GM18499 (cell line): ENCODE results near the gene TBC1D32.
"Not testable (repeated sequence)": the region's sequence is repeated elsewhere in the genome, so short reads cannot be mapped to it uniquely, and the experiment has no call there.

Experiments used
- ATAC-seq: cut with Tn5 transposase; IDR thresholded peaks from one replicate; pipeline ENCODE4 v1.9.1; 2021; ENCODE audit warnings: moderate number of reproducible peaks; ENCODE audit not compliant: insufficient read depth, unreplicated experiment

Gene TBC1D32

GRCh38 chr6:121330516-121330915, 3.8 kb downstream of the TBC1D32 start:
- no peak for ATAC-seq

DNA sequence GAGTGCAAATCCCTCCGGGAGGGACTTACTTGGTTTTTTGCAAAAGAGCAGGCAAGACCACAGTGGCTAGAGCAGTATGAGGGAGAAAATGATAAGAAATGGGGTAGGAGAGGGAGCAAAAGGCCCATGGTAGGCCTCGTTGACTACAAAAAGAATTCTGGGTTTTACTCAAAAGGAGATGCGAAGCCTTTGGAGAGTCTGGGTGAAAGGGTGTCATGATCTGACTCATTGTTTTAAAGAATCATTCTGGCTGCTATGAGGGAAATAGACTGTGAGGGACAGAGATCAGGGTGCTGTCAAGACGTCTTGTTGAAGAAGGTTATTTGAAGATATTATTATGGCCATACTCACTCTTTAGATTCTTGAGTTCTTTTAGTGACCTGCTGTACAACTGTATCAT, 13.0 kb downstream of the TBC1D32 start:
- ATAC-seq: no peak

DNA sequence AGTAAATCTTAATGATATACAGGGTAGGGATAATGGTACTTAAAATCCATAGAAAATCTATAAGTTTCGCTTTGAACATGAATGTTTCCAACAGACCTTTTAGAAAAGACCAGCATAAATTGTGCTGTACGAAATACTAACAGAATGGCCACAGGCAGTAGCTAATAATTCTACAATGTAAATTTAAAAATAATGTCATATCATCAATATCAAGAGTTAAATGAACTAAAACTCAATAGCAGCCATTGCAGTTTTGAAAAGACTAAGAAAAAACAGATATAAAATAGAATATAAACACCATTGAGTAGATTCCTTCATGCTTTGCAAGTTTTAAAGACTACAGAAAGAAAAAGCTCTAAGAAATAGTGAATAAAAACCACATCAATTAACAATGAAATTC, 14.7 kb downstream of the TBC1D32 start:
- no peak for ATAC-seq

GRCh38 chr6:121319112-121319553, 15.1 kb downstream of the TBC1D32 start:
- ATAC-seq: no peak

DNA sequence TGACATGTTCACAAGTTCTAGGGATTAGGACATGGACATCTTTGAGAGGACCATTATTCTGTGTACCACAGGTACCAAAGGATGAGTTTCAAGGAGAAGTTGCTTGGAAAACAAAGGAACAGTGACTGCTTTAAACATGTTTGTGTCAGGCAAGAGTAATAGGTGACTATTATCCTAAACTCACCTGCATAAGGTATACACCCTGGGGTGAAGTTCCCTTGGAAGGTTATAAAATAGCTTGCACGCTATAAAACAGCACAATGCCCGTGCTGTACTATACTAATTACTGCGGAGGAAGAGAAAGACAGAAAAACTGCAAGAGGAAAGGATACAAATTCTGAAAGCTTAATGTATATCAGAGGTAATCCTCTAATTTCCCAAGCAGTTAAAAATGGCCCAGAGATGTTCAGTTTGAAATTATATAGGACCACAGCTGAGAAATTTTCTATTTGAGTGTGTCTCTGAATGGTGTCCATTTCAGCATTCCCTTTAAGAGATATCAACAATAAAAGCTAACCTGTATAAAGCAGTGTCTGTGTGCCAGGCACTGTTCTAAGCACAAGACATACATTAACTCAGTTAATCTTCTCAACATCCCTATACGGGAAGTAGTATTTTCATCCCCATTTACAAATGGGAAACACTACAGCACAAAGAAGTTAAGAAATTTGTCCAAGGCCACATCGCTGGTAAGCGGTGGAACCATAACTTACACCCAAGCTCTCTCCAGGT, 19.7 kb downstream of the TBC1D32 start:
- ATAC-seq: no peak

DNA sequence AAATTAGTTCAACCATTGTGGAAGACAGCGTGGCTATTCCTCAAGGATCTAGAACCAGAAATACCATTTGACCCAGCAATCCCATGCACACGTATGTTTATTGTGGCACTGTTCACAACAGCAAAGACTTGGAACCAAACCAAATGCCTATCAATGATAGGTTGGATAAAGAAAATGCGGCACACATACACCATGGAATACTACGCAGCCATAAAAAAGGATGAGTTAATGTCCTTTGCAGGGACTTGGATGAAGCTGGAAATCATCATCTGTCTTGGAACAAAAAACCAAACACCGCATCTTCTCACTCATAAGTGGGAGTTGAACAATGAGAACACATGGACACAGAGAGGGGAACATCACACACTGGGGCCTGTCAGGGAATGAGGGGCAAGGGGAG, 22.5 kb downstream of the TBC1D32 start:
- ATAC-seq: not testable (repeated sequence)

GRCh38 chr6:121310495-121310894, 23.8 kb downstream of the TBC1D32 start:
- ATAC-seq: no peak

- no peak for ATAC-seq
These were observed 24.4 kb downstream of the TBC1D32 start for GRCh38 chr6:121309768-121310469.

DNA sequence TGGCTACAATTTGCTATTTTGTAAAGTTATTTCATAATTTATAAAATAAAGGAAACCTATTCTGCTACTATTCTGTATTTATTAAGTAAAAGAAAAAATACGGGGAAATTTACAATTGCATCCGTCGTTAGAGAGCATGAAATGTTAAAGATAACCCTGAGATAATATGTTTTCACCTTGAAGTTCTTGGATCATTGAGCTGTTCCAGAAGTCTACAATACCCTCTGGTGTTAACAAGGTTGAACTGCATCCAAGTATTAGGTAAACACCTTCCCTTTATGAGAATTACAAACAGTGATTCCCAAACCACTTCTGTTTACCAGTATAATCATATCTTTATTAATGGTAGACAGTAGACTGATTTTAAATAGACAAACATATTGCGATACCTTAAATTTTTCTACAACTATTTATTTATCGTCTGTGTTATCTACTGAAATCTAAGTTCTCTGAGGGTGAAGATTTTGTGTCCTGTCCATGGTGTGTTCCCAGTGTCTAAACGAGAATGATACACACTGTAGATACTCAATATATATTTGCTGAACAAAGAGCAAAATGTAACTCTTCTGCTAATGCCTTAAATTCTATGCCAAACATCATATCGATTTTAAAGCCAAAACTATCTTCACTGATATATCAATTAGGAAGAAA, 28.2 kb downstream of the TBC1D32 start:
- peak; percentile 76 for ATAC-seq

DNA sequence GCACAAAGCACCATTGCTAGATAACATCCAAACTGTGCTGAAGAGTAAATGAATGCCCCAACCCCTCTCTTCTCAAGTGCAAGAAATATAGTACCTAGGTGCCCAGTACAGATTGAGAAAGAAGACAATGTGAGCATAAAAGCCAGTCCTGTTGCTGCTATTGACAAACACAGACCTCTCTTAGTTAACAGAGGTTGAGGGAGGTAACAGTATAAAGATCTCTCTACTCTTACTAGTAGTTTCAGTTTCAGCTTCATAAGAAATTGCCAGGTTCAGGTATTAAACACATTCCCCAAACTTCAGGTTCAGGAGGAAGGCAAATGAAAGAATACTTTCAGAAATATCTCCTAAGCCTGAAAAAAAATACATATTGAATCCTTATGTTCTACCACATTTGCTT, 31.4 kb downstream of the TBC1D32 start:
- no peak for ATAC-seq

DNA sequence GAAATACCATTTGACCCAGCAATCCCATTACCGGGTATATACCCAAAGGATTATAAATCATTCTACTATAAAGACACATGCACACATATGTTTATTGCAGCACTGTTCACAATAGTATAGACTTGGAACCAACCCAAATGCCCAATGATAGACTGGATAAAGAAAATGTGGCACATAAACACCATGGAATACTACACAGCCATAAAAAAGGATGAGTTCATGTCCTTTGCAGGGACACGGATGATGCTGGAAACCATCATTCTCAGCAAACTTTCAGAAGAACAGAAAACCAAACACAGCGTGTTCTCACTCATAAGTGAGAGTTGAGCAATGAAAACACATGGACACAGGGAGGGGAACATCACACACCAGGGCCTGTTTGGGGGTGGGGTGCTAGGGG, 33.1 kb downstream of the TBC1D32 start:
- not testable (repeated sequence) for ATAC-seq

DNA sequence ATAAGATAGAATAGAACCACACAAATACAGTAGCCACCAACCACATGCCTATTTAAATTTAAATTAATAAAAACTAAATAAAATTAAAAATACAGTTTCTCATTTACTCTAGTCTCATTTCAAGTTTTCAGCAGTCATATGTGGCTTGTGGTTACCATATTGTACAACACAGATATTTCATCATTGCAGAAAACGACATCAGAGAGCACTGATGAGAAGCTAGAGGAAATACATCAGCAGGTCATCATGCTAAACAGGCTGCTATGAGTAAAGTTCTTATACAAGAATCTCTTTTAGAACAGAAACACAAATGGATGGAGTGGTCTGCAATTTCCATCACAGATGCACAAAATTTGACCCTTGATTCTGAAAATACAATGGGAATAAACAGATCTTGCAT, 36.6 kb downstream of the TBC1D32 start:
- ATAC-seq: no peak

DNA sequence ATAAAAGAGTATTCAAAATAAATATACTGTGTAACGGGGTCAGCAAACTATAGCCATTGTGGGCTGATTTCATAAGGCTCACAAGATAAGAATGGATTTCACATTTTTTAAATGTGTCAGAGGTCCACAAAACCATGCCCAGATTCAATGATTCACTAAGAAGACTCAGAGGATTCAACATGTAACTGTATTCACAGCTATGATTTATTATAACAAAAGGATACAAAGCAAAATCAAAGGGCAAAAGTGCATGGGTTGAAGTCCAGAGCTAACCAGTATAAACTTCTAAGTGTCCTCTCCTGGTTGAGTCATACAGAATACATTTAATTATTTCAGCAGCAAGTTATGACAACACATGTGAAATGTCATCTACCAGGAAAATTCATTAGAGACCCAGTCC, 49.2 kb downstream of the TBC1D32 start:
- no peak for ATAC-seq

- no peak for ATAC-seq
These were observed 59.5 kb downstream of the TBC1D32 start for GRCh38 chr6:121274666-121275295.

- no peak for ATAC-seq
These were observed 70.5 kb downstream of the TBC1D32 start for GRCh38 chr6:121263742-121264141.

- ATAC-seq: no peak
These were observed 73.6 kb downstream of the TBC1D32 start for GRCh38 chr6:121260651-121261102.

DNA sequence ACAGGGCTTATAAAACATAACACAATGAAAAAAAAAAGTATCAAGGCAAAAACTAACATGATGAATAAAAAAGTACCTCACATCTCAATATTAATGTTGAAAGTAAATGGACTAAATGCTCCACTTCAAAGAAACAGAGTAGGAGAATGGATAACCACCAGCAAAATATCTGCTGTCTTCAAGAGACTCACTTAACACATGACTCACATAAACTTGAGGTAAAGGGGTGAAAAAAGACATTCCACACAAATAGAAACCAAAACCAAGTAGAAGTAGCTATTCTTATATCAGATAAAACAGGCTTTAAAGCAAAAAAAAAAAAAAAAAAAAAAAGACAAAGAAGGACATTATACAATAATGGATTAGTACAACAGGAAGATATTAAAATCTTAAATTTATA, 86.9 kb downstream of the TBC1D32 start:
- ATAC-seq: no peak

DNA sequence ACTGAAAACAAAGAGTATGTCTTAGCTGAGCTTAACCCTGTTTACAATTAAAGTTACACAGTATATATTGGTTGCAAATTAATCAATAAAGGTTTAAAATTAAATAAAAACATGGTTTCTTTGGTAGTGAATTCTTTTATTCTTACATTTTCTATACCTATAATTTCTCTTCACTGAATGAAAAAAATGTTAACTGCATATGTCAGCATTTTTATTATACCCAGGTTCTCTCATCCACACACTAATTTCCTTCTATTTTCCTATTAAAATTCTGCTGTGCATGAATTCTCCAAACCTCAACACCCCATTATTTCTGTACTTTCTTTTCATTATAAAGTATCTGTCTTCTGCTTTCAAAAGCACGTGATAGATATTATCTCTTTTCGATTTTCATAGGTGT, 91.9 kb downstream of the TBC1D32 start:
- ATAC-seq: no peak

DNA sequence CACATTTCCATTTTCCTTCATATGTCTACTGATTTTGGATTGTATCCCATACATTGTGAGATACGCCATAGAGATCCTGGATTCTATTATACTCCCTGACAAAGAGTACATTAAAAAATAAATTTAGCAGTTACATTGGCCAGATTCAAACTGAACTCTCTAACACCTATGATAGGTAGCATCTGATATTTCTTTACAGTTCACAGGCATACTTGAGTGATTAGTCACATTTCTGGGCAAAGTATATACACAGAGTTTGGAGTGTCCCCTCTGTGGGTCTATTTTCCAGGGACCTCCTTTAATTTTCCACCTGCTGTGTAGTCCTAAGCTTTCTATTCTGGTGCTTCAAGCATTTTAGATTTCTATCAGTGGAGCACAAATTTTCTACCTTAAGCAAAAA, 96.4 kb downstream of the TBC1D32 start:
- ATAC-seq: no peak

DNA sequence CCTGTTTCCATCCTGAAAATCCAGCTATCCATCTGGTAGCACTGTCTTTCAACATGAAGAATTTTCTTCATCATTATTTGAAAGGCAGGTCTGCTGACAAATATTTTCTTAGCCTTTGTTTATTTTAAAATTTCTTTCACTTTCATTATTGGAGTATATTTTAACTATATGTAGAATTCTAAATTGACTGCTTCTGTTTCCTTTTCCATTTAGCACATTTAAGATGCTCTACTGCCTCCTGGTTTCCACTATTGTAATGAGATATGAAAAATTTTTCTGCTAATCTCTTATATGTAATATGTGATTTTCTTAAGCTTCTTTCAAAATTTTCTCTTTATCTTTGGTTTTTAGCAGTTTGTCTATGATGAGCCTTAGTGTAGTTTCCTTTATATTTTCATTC, 97.3 kb downstream of the TBC1D32 start:
- ATAC-seq: no peak

GRCh38 chr6:121235386-121235785, 98.9 kb downstream of the TBC1D32 start:
- no peak for ATAC-seq
